ENCODE data around the gene TNFRSF25.

Gene TNFRSF25

GRCh38 chr1:6416906-6417305 lies 49.1 kb downstream of the TNFRSF25 start:
- no peak for DNase-seq (ENCODE audit: low read depth)

GRCh38 chr1:6416295-6416656 lies 49.7 kb downstream of the TNFRSF25 start:
- no peak for DNase-seq (ENCODE audit: low read depth)

- DNase-seq (ENCODE audit: low read depth), result no peak
These were observed 50.9 kb downstream of the TNFRSF25 start for GRCh38 chr1:6414881-6415626.

- DNase-seq (ENCODE audit: low read depth), result peak; percentile 72
These were observed 51.5 kb downstream of the TNFRSF25 start for GRCh38 chr1:6414443-6414844.

GRCh38 chr1:6412896-6413295 lies 53.1 kb downstream of the TNFRSF25 start:
- peak; percentile 42 for DNase-seq (ENCODE audit: low read depth)

Measured in iris pigment epithelial cell (primary cell).